Prostate gland (tissue), 2 donors: Measurements from ENCODE around the gene TNFRSF9.

Source experiments
- POLR2A ChIP-seq: fragments of 450-650 bp; IDR thresholded peaks from one replicate; pipeline ENCODE4 v1.6.1; 2016; ENCODE audit warnings: antibody characterized with exemption, mild to moderate bottlenecking
- TF ChIP-seq, protein P1 (sequence below), 4 experiments: fragments of 200-600 bp in 2 of 4; fragments of 450-650 bp in 2 of 4; sonication (generic) in 2 of 4; IDR thresholded peaks; 1 replicate in 3 of 4; 2 replicates in 1 of 4; pipeline ENCODE4 v1.5.1; 2016 to 2019; ENCODE audit warnings: antibody characterized with exemption in 4 of 4, mild to moderate bottlenecking in 2 of 4, moderate library complexity in 2 of 4

- TF ChIP-seq, protein P1, sequence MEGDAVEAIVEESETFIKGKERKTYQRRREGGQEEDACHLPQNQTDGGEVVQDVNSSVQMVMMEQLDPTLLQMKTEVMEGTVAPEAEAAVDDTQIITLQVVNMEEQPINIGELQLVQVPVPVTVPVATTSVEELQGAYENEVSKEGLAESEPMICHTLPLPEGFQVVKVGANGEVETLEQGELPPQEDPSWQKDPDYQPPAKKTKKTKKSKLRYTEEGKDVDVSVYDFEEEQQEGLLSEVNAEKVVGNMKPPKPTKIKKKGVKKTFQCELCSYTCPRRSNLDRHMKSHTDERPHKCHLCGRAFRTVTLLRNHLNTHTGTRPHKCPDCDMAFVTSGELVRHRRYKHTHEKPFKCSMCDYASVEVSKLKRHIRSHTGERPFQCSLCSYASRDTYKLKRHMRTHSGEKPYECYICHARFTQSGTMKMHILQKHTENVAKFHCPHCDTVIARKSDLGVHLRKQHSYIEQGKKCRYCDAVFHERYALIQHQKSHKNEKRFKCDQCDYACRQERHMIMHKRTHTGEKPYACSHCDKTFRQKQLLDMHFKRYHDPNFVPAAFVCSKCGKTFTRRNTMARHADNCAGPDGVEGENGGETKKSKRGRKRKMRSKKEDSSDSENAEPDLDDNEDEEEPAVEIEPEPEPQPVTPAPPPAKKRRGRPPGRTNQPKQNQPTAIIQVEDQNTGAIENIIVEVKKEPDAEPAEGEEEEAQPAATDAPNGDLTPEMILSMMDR (IDR thresholded peaks at IDR 0.05): no peak
- no peak for TF ChIP-seq POLR2A
These were observed 23.8 kb upstream of the TNFRSF9 start for GRCh38 chr1:7964476-7964875.
